Eye (tissue), 1 donor: ENCODE measurements around the gene SULF2.

Experiments
- DNase-seq: peaks from one replicate; pipeline ENCODE4 v3.0.0-alpha.2; 2015

SULF2 gene

GRCh38 chr20:47642118-47642517 lies 143.2 kb downstream of the SULF2 start:
- no peak for DNase-seq

DNA sequence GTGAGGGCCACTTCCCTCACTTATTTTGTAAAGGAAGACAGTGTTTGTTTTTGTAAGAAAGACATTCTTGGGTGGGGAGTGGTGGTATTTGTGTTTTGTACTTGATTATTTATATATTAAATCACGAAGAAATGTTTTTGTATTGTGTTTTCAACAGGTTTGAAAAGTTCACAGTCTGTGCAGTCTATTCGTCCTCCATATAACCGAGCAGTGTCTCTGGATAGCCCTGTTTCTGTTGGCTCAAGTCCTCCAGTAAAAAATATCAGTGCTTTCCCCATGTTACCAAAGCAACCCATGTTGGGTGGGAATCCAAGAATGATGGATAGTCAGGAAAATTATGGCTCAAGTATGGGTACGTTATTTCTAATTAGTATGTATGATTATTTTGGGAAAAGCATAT lies 146.4 kb downstream of the SULF2 start:
- DNase-seq: no peak

DNA sequence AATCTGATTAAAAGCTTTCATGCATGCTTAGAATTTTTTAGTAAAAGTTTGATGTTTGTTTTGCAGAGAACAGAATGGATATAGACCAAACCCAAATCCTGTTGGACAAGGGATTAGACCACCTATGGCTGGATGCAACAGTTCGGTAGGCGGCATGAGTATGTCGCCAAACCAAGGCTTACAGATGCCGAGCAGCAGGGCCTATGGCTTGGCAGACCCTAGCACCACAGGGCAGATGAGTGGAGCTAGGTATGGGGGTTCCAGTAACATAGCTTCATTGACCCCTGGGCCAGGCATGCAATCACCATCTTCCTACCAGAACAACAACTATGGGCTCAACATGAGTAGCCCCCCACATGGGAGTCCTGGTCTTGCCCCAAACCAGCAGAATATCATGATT lies 150.0 kb downstream of the SULF2 start:
- no peak for DNase-seq

GRCh38 chr20:47631078-47631477 lies 154.2 kb downstream of the SULF2 start:
- peak; percentile 67 for DNase-seq

GRCh38 chr20:47629907-47630306 lies 155.4 kb downstream of the SULF2 start:
- no peak for DNase-seq

DNA sequence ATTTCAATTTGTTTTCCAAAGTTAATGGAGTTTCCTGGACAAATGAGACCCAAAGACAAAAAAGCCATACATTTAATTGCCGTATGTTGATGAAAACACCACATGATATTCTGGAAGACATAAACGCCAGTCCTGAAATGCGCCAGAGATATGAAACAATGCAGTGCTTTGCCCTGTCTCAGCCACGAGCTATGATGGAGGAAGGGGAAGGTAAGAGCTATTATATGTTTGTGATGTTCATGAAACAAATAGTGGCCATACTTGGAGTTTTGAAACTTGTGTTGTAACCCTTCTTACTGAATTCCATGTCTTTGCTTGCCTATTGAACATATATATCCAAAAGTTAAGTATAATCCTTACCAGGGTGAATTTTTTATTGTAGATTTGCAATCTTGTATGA lies 157.7 kb downstream of the SULF2 start:
- no peak for DNase-seq

DNA sequence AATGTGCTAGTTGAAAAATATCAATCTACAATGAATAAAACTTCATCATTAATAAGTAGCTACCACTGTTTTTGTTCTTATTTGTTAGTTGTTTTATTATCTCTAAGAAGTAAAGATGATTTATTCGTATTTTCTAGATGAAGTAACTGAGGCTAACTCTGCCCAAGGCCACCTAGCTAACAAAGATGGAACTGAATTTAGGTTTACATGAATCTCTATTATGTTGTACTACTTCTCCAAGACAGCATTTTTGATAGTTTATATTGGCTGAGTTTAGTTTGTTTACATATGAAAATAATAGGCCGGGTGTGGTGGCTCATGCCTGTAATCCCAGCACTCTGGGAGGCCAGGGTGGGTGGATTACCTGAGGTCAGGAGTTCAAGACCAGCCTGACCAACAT lies 162.1 kb downstream of the SULF2 start:
- no peak for DNase-seq

DNA sequence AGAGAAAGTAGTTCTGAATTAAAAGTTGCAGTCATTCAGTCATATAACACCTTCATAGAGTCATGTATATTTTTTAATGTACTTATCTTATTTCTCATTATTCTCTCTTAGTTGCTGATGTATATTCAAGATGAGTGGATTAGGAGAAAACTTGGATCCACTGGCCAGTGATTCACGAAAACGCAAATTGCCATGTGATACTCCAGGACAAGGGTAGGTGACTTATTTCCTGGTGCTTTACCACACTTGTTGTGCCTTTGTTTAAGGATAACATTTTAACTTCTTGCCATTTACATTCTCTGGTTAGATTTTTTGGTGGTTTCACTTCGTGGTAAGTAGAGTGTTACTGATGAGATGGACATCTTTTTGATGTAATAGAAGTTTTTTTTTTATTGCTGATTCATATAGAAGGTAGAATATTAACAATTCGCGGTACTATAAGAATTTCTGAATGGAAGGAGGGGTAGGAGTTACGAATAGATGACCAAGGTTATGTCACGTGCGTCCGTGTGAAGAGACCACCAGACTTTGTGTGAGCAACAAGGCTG lies 163.1 kb downstream of the SULF2 start:
- DNase-seq: no peak

DNA sequence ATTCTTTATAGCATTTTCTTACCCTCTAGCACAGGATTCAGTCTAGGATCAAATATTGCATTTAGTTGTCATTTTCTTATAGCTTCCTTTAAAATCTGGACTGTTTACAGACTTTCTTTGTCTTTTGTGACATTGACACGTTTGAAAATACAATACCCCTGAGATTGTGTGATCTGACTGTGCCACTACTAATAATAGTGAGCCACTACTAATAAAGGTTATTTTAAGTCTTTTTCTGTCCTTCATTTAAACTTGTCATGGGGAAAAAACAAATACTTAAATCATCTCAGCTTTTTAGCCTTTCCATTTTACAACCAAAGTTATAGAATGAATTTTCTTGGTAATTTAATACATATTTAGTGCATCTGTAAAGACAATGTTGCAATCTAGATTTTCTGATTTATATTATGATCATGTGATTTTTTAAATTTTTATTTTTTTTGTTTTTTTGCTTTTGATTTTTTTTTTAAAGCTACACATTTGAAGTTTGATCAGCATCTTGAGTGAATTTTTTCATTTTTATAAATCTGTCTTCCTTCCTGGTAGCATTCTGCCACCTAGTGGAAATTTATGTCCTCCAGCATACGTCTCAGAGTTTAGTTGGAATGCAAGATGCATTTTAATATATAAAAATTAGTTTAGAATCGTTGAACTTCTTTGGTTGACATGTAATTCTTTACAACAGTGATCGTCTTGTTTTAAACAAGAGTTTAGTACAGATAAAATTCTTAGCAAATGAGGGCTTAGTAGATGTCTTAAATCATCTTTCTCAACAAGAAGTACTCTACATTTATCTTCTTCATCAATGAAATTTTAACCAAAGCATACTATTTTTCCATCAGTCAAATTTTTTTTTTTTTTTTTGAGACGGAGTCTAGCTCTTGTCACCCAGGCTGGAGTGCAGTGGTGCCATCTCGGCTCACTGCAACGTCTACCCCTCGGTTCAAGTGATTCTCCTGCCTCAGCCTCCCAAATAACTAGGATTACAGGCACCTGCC lies 164.2 kb downstream of the SULF2 start:
- peak; percentile 83 for DNase-seq

- no peak for DNase-seq
These were observed 166.8 kb downstream of the SULF2 start for GRCh38 chr20:47618479-47618878.

GRCh38 chr20:47614703-47615309 lies 170.5 kb downstream of the SULF2 start:
- DNase-seq: no peak

DNA sequence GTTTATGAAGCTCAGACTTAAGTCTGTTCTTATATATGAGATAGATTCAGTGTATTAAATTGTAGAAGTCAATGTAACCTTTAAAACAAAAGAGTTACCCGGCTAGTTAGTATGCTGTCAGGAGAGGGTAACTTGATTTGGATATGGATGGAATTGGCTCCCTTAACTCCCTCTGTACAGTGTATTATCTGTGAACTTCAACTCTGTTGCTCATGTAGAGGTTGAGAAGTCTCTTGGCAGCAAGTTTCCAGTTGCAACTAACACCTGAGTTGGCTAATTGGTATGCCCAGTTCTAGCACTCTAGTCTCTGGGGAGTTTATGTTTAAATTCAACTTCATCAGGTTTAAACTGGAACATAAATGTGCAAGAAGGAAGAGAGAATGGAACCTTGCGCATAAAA lies 172.6 kb downstream of the SULF2 start:
- no peak for DNase-seq

DNA sequence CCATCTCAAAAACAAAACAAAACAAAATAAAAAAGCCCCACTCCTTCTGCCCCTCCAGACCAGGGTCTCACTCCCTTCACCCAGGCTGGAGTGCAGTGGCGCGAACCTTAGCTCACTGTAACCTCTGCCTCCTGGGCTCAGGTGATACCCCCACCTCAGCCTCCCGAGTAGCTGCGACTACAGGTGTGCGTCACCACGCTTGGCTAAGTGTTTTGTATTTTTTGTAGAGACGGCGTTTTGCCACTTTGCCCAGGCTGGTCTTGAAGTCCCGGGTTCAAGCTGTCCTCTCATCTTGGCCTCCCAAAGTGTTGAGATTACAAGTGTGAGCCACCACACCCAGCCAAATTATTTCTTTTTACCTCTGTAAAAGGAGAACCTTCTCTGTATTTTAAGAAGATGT lies 173.5 kb downstream of the SULF2 start:
- no peak for DNase-seq

GRCh38 chr20:47610945-47611250 lies 174.4 kb downstream of the SULF2 start:
- DNase-seq: no peak

GRCh38 chr20:47610247-47610944 lies 174.9 kb downstream of the SULF2 start:
- no peak for DNase-seq

- no peak for DNase-seq
These were observed 176.3 kb downstream of the SULF2 start for GRCh38 chr20:47609001-47609400.
